ENCODE results near the gene PIKFYVE. TPM values are rescaled to one million over a fixed set of nuclear protein-coding genes. Genes with fewer than 3 reads are reported as not detected.

PIKFYVE gene
- total and polyA plus RNA-seq, 2 of the 8 experiments (the other 6 are each of a cell fraction or from before 2014, with no cell fraction given): 8.8 to 33.5 TPM

GRCh38 chr2:208235860-208236259, 30.2 kb upstream of the PIKFYVE start:
- no peak overlapping the region for H3K4me3 ChIP-seq (ENCODE audit: extremely low read depth in 1 of 4, insufficient read depth in 2 of 4, low read depth in 3 of 4, low read length in 4 of 4)
- H2BK15ac ChIP-seq (ENCODE audit: low read length): no peak overlapping the region
- H2AFZ ChIP-seq (ENCODE audit: low read length): no peak overlapping the region
- no peak overlapping the region for H3K4ac ChIP-seq (replicated peaks; ENCODE audit: insufficient read length, low read depth, low read length)
- H3K27ac ChIP-seq (ENCODE audit: low read depth, low read length): no peak overlapping the region
- no peaks in the 10 kb centered on the region for H3K4me1 ChIP-seq (replicated peaks in 1 of 4; ENCODE audit: control insufficient read depth in 3 of 4, insufficient read depth in 4 of 4, low read length in 3 of 4)
- WGBS, 2 experiments (ENCODE audit: extremely low coverage in 1 of 2, insufficient coverage in 1 of 2, insufficient read length in 1 of 2, insufficient replicate concordance in 2 of 2, low coverage in 1 of 2, low lambda C conversion rate in 2 of 2, missing lambda C conversion rate in 1 of 2): 95% methylated on average over 2 of the region's 2 CpGs; no CpG with 5 or more reads in 1 of the 2 experiments
- no peak overlapping the region for H3K9ac ChIP-seq (replicated peaks in 1 of 4; ENCODE audit: extremely low read depth in 1 of 4, low read depth in 3 of 4, low read length in 3 of 4)
- no peak overlapping the region for H3K23ac ChIP-seq (ENCODE audit: insufficient read length)
- H3K79me2 ChIP-seq (ENCODE audit: control insufficient read depth in 1 of 2, insufficient read depth in 2 of 2, low read length in 2 of 2): no peaks in the 10 kb centered on the region
- no peak overlapping the region for H3K4me2 ChIP-seq (ENCODE audit: insufficient read depth in 1 of 2, low read depth in 2 of 2, low read length in 2 of 2)
- CTCF ChIA-PET (ENCODE audit: partially characterized antibody): no interaction called here
- H3K18ac ChIP-seq (ENCODE audit: extremely low read depth, low read length): no peak overlapping the region
- H3K14ac ChIP-seq (ENCODE audit: insufficient read length): no peak overlapping the region
- DNase-seq (ENCODE audit: low read depth in 1 of 2, low spot score in 2 of 2) (no peak), FAIRE-seq (no peak)
- no peak overlapping the region for H2BK120ac ChIP-seq (replicated peaks; ENCODE audit: low read depth, low read length)
- H3K27me3 ChIP-seq (replicated peaks in 1 of 4; ENCODE audit: control insufficient read depth in 3 of 4, extremely low read depth in 1 of 4, insufficient read depth in 3 of 4, low read length in 3 of 4): no peaks in the 10 kb centered on the region
- POLR2A ChIA-PET (ENCODE audit: partially characterized antibody): interaction anchor here (1.2 to 1.7 kb wide), 3 partner anchors 9 to 18 kb away, joined by 3 to 6 read pairs (median 6); partner anchors contain the start of gene IDH1
- no peak overlapping the region for H4K5ac ChIP-seq (ENCODE audit: insufficient read length, low read depth, low read length)
- H2BK12ac ChIP-seq (ENCODE audit: low read depth, low read length): no peak overlapping the region
- no peak overlapping the region for H3K56ac ChIP-seq (replicated peaks; ENCODE audit: insufficient read length, low read depth, low read length)
- no peak overlapping the region for H4K91ac ChIP-seq (replicated peaks; ENCODE audit: insufficient read length, low read length)
- no peaks in the 10 kb centered on the region for H4K20me1 ChIP-seq (replicated peaks in 1 of 2; ENCODE audit: control insufficient read depth in 1 of 2, insufficient read depth in 2 of 2, low read length in 2 of 2)
- H2BK5ac ChIP-seq (ENCODE audit: low read depth, low read length): no peak overlapping the region
- no peak overlapping the region for H2BK20ac ChIP-seq (ENCODE audit: low read length)
- no peak overlapping the region for H2AK5ac ChIP-seq (ENCODE audit: low read depth, low read length)
- H3K36me3 ChIP-seq (ENCODE audit: control insufficient read depth in 2 of 4, insufficient read depth in 4 of 4, low read length in 3 of 4): peaks cover 16 to 48% (median 31%) of the 10 kb centered on the region in 4 experiments
- no peak overlapping the region for H4K8ac ChIP-seq (ENCODE audit: extremely low read depth, insufficient read depth, low read length)
- H3K9me3 ChIP-seq (ENCODE audit: insufficient read depth in 2 of 2, low read depth in 1 of 2, low read length in 1 of 2): no peaks in the 10 kb centered on the region
- H3K79me1 ChIP-seq (ENCODE audit: low read depth, low read length): no peaks in the 10 kb centered on the region
- H3K23me2 ChIP-seq (ENCODE audit: low read depth, low read length): no peaks in the 10 kb centered on the region
- TF ChIP-seq RNF2 (IDR thresholded peaks at IDR 0.05; ENCODE audit: borderline replicate concordance, low read depth, low read length, missing control alignments, poor library complexity, severe bottlenecking) (no peak), USF2 (IDR thresholded peaks at IDR 0.05; ENCODE audit: low read length) (no peak), RXRA (IDR thresholded peaks at IDR 0.05; ENCODE audit: insufficient read depth, low read depth, low read length) (no peak), GABPA (IDR thresholded peaks at IDR 0.05; ENCODE audit: borderline replicate concordance, insufficient read depth, low read length) (no peak), MAFK (IDR thresholded peaks at IDR 0.05; ENCODE audit: low read depth, low read length) (no peak), EGR1 (IDR thresholded peaks at IDR 0.05; ENCODE audit: borderline replicate concordance, low read depth, low read length) (no peak), TCF12 (IDR thresholded peaks at IDR 0.05; ENCODE audit: low read depth, low read length) (no peak), TEAD4 (IDR thresholded peaks at IDR 0.05; ENCODE audit: low read depth, low read length) (no peak), CREB1 (IDR thresholded peaks at IDR 0.05) (no peak), CTCF (IDR thresholded peaks at IDR 0.05; ENCODE audit: control extremely low read depth in 1 of 3, insufficient read depth in 1 of 3, low read depth in 1 of 3, low read length in 3 of 3) (no peak), KDM5A (IDR thresholded peaks at IDR 0.05; ENCODE audit: low read length) (no peak)
